Activated gamma-delta T cell treated with Interleukin-2 at 50 U/mL for 16 hours (primary cell): ENCODE measurements around the gene RUFY1.
"Not testable (repeated sequence)": the region's sequence is repeated elsewhere in the genome, so short reads cannot be mapped to it uniquely, and the experiment has no call there.

Source experiments
- DNase-seq: peaks from one replicate; pipeline ENCODE4 v3.0.0-alpha.2; 2020

The RUFY1 gene

DNA sequence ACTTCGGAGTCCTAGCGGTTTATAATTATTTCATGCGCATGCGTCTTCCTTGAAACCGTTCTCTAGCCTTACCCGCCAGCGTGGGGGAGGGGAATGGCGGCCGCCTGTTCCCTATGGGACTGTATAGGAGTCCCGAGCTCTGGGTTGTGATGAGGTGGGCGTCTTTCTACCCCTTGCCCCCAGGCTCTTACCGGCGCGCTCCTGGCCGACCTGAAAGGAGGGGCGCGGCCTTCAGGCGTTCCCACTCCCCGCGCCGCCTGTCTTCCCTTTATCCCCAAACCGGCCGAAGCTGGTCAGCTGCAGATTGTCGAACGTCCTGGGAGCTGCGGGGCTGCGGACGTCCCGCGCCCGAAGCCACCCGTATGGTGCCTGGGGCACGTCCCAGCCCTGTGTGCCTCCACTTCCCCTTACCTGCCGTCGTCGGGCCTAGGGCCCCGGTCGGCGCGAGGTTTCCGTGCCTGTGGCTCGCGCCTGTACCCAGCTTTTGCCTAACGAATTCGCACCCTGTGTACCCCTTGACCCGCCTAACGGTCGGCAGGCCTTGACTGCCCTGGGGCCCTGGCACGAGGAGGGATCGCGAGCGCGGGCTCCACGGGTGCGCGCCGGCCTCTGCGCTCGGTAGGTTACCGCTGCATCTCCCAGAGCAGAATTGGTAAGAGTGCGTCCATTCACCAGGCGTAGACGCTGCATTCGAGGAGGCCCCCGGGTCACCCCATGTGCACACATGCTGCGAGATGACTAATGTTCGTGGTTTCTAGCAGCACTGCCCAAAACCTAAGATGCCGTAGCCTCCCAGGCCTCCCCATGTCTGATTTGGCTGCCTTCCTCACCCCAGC is 73.8 kb downstream of the RUFY1 start:
- DNase-seq, result peak; percentile 54

DNA sequence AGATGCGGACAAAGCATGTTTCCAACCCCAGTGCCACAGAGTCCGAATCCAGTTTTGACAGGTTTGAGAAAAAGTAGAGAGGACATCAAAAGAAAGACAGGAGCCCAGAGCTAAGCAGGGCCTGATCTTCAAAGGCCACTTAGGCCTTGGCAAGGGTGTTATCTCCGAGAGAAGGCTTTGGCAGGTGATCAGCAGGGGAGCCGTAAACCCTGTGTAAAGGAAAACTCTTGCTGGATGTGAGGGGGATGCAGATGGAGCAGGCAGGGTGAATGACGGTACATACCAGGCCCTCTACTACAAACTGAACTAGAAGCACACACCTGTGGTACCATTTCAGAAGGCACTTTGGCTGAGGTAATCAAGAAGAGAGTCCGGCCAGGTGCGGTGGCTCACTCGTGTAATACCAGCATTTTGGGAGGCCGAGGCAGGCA is 74.5 kb downstream of the RUFY1 start:
- no peak for DNase-seq

DNA sequence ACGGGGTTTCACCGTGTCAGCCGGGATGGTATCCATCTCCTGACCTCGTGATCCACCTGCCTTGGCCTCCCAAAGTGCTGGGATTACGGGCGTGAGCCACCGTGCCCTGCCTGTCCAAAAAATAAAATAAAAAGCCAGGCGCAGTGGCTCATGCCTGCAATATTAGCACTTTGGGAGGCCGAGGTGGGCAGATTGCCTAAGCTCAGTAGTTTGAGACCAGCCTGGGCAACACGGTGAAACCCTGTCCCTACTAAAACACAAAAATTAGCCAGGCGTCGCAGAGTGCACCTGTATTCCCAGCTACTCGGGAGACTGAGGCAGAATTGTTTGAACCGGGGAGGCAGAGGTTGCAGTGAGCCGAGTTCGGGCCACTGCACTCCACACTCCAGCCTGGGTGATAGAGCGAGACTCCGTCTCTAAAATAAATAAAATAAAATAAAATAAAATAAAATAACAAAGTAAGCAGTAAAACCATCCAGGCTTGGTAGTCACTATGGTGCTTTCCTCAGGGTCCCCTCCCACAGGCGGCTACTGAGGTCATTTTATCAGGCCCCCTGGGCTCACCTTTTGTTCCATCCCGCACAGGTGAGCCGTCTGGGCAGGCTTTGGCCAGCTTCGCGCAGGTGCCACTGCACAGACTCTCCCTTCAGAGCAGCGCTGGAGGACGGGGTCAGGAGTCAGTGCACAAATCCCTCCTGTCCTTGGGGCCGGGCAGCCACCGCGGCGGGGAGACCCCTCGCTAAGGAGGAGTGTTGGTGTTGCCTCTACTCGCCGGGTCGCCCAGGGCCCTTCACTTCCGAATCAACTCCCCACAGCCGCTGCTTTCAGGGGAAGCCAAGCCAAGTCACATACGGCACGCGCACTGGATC is 83.4 kb downstream of the RUFY1 start:
- DNase-seq, result not testable (repeated sequence)

DNA sequence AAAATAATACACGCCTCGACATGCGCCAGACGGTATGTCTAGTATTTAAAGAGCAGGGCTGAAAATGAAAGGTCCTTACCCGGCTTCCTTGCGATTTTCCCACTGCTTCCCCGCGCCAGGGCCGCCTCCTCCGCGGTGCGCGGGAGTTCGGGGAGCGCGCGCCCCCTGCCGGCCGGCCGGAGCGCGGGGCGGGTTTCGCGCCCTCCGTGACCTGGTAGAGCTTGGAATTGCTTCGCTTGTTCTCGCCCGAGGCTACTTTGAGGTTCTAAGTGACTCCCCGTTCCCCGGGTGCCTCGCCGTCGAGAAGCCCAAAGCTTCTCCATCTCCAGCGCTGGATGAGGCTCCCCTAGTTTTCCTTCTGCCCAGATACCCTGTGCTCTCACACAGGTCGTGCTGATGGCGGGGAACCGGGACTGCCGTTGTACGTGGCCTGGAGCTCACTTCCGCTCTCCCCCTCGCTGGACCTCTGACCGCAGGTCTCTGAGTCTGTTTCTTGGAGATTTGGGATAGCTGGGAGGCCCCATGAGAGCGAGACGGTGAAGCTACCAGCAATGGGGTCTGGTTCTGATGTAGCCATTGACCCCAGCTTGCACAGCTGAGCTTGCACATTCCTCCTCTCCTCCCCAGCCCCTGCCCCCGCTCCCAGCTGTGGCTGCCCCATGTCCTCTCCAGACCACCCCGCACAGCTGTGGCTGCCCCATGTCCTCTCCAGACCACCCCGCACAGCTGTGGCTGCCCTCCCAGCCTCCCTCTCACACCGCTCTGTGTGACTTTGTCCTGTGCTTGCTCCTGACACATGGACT is 84.2 kb downstream of the RUFY1 start:
- not testable (repeated sequence) for DNase-seq

DNA sequence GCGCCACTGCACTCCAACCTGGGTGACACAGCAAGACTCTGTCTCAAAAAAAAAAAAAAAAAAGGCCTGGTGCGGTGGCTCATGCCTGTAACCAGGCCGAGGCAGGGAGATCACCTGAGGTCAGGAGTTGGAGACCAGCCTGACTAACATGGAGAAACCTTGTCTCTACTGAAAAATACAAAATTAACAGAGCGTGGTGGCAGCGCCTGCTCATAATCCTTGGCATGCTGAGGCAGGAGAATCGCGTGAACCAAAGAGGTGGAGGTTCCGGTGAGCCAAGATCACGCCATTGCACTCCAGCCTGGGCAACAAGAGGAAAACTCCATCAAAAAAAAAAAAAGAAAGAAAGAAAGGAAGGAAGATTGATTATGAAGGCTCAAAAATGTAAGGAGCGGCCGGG is 88.9 kb downstream of the RUFY1 start:
- DNase-seq, result not testable (repeated sequence)

DNA sequence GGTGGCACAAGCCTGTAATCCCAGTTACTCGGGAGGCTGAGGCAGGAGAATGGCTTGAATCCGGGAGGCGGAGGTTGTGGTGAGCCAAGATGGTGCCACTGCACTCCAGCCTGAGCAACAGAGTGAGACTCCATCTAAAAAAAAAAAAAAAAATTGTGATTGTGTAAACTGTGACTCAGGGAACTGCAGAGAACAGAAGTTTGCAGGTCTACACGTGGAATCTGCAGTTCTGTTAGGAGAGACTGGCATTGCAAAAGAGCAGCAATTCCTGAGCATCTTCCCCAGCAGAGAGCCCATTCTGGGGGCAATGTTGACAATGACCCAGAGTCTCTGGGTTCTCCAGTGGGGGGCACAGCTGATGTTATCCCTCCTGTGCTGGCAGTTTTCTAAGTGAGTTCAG is 91.4 kb downstream of the RUFY1 start:
- not testable (repeated sequence) for DNase-seq

DNA sequence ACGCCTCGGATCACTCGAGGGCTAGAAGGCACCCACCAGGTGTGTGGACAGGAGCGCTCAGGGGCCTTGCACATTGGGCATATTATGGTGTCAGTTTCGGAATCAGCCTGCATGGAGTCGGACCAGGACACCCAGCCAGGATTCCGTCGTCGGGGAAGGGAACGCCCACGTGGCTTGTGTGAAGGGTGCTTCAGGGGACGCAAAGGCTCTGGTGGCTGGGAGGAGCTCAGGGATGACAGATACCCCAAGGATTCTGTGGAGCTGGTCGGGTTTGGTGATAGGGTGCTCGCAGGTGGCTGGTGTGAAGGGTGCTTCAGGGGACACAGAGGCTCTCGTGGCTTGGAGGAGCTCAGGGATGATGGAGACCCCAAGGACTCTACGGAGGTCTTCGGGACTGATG is 92.3 kb downstream of the RUFY1 start:
- DNase-seq, result not testable (repeated sequence)

DNA sequence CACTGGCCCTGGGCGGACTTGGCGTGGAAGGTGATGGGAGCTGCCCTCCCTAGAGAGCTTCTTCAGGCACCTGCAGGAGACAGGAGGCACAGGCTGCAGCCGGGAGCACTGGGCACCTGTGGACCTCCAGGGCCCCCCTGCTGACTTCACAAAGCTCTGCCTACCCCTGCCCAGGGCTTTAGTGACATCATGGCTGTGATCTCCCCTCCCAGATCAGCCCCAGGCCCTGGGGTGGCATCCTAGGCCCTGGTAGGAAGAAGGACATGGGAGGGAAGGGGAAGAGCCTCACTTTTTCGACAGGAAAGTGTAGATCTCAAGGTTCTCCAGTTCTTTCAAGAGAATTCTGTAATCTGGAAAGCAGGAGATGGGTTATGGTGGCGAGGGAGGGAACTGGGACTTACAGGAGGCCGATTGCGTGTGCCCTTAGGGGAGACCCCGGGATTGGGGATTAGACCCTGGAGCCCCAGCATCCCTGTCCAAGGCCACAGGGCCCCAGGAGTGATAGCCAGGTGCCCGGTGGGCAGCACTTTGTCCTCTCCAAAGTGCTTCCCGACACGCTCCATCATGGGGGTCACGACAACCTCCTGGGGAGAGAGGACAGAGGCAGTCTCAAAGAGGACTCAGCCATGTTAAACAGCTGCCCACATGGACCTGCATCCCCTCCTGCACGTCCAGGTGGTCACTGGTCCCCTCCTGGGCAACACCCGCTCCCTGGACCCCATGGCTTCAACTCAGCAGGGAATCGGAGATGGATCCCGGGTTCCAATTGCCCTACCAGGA is 93.0 kb downstream of the RUFY1 start:
- DNase-seq, result not testable (repeated sequence)

DNA sequence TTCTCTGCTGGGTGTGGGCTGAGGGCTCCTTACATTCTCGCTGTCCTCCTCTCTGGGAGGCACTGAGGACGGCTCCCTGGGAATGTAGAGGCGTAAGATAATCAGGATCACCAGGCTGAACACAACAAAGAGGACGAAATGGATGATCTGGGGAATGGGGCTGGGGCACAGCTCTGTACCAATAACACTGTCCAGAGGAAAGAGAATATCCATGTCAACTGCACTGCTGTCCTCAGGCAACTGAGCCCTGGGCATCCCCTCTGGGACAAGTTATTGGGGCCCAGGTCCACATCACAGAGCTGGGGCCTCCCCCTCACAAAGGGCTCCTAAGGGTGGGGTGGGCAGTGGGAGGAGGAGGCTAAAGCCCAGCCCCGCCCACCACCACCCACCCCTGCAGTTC is 94.4 kb downstream of the RUFY1 start:
- DNase-seq, result not testable (repeated sequence)

DNA sequence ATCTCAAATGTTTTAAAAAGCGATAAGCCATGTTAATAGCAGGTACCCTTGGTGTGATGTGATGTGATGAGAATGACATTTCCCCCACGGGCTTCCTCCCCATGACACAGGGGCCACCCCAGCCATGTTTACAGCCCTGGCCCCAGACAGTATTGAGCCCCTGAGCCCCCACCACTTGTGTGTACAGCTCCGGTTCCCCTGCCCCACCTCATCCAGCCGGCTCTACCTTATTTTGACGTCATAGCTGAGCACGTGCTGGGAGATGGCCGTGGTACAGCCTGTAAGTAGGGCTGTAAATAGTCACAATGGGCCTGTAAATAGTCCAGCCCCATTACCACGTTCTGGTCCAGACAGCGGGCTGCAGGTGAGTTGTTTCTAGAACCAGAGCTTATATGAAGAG is 98.1 kb downstream of the RUFY1 start:
- no peak for DNase-seq

DNA sequence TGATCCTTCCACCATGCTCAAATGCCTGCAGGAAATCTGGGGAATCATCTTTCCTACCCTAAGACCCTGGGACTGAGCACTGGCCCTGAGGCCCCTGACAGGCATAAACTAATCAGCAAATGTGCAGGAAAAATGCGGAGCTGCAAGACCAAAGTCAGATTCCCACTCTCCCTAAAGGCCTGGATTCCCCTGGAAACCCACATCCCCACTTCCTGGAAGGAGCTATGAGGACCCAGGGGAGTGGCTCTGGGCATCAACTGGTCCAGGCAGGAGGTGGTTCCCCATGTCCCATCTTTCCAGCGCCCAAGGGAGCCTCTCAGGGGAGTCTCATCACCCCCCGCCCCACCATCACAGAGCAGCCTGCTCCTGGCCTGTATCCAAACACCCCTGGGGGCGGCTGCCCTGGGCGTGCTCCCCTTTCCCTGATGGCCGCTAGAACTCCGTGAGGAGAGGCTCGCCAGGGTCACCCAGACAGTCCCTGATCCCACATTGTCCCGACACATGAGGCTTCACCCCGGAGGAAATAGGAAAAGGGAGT is 98.9 kb downstream of the RUFY1 start:
- DNase-seq, result not testable (repeated sequence)

DNA sequence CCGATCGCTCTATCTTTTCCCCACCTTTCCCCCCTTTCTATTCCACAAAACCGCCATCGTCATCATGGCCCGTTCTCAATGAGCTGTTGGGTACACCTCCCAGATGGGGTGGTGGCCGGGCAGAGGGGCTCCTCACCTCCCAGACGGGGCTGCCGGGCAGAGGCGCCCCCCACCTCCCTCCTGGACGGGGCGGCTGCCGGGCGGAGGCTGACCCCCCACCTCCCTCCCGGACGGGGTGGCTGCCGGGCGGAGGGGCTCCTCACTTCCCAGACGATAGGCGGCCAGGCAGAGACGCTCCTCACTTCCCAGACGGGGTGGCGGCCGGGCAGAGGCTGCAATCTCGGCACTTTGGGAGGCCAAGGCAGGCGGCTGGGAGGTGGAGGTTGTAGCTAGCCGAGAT is 99.9 kb downstream of the RUFY1 start:
- DNase-seq, result not testable (repeated sequence)

DNA sequence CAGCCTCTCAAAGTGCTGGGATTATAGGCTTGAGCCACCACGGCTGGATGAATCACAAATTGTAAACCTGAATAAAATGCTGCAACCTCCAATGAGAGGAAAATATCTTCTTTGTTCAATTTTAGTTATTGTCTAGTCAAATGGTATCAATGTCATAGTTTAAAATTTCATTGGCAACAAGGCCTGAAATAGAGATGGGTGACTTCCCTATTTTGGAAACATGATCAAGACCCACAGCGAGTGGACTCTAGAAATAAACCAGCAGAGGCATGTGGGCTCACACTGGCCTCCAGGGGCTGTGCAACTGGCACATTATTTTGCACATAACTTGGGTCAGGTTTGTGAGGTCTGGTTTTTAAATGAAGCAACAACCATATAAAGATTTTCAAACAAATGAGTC is 102.8 kb downstream of the RUFY1 start:
- DNase-seq, result not testable (repeated sequence)

DNA sequence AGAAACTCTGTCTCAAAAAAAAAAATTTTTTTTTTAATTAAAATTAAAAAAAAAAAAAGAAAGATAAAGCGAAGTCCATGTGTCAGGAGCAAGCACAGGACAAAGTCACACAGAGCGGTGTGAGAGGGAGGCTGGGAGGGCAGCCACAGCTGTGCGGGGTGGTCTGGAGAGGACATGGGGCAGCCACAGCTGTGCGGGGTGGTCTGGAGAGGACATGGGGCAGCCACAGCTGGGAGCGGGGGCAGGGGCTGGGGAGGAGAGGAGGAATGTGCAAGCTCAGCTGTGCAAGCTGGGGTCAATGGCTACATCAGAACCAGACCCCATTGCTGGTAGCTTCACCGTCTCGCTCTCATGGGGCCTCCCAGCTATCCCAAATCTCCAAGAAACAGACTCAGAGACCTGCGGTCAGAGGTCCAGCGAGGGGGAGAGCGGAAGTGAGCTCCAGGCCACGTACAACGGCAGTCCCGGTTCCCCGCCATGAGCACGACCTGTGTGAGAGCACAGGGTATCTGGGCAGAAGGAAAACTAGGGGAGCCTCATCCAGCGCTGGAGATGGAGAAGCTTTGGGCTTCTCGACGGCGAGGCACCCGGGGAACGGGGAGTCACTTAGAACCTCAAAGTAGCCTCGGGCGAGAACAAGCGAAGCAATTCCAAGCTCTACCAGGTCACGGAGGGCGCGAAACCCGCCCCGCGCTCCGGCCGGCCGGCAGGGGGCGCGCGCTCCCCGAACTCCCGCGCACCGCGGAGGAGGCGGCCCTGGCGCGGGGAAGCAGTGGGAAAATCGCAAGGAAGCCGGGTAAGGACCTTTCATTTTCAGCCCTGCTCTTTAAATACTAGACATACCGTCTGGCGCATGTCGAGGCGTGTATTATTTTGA is 107.2 kb downstream of the RUFY1 start:
- DNase-seq, result not testable (repeated sequence)

DNA sequence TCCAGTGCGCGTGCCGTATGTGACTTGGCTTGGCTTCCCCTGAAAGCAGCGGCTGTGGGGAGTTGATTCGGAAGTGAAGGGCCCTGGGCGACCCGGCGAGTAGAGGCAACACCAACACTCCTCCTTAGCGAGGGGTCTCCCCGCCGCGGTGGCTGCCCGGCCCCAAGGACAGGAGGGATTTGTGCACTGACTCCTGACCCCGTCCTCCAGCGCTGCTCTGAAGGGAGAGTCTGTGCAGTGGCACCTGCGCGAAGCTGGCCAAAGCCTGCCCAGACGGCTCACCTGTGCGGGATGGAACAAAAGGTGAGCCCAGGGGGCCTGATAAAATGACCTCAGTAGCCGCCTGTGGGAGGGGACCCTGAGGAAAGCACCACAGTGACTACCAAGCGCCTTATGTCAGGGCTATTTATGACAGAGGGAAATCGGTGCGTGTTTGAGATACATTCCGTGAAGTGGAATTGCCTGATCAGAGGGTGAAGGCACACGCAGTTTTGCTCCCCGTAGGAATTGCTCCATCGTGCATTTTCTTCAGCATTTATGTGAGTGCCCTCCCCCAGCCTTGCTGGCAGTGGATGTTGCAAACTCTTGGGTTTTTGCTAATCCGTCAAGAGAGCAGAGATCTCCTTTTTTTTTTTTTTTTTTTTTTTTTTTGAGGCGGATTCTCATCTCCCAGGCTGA is 108.0 kb downstream of the RUFY1 start:
- DNase-seq, result not testable (repeated sequence)
